ENCODE data around the gene GRAP2.

DNA sequence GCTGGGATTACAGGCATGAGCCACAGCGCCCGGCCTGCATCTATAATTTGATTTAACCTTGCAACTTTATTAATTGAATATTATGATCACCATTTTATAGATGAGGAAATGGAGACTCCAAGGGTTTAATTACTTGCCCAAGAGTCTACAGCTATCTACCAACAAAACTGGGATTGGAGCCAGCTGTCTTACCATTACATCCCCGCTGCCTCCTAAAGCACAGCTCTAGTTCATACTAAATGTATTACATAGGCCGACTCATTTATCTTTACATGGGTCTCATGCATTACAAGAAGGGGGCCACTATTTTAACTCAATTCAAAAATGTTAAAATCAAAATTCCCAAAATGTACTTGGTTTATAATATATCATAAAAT lies 45.2 kb downstream of the GRAP2 start:
- TF ChIP-seq, protein P1, sequence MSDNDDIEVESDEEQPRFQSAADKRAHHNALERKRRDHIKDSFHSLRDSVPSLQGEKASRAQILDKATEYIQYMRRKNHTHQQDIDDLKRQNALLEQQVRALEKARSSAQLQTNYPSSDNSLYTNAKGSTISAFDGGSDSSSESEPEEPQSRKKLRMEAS (IDR thresholded peaks at IDR 0.05; ENCODE audit: low read depth, low read length) = no peak
- TF ChIP-seq, protein P2, sequence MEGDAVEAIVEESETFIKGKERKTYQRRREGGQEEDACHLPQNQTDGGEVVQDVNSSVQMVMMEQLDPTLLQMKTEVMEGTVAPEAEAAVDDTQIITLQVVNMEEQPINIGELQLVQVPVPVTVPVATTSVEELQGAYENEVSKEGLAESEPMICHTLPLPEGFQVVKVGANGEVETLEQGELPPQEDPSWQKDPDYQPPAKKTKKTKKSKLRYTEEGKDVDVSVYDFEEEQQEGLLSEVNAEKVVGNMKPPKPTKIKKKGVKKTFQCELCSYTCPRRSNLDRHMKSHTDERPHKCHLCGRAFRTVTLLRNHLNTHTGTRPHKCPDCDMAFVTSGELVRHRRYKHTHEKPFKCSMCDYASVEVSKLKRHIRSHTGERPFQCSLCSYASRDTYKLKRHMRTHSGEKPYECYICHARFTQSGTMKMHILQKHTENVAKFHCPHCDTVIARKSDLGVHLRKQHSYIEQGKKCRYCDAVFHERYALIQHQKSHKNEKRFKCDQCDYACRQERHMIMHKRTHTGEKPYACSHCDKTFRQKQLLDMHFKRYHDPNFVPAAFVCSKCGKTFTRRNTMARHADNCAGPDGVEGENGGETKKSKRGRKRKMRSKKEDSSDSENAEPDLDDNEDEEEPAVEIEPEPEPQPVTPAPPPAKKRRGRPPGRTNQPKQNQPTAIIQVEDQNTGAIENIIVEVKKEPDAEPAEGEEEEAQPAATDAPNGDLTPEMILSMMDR (IDR thresholded peaks at IDR 0.05; ENCODE audit: low read depth, low read length) = no peak
- TF ChIP-seq POLR2A (IDR thresholded peaks at IDR 0.05; ENCODE audit: extremely low read depth, insufficient read length) = no peak
- no peak for TF ChIP-seq MYC (IDR thresholded peaks at IDR 0.05; ENCODE audit: low read depth, low read length)
